PC-3 (cell line): ENCODE data around the gene FRMD4B. TPM values are rescaled to one million over a fixed set of nuclear protein-coding genes. Genes with fewer than 3 reads are reported as not detected.

Source experiments
- ATAC-seq: fragments of 200-7000 bp; cut with Tn5 transposase; 2 replicates; pipeline ENCODE4 v1.9.1; 2020; ENCODE audit warnings: mild to moderate bottlenecking, moderate library complexity
- BruUV-seq: library from RNA; stranded (reverse); fragments of 400-500 nt; replicated peaks from 2 replicates; lab custom pipeline; 2021; lab: Mats Ljungman, UMichigan
- CTCF ChIA-PET: fragments of 300-600 bp; sonication (Branson Sonifier 250); formaldehyde crosslinking; loops from one replicate; lab custom pipeline; 2022; ENCODE audit warnings: antibody characterized with exemption; lab: Charles Lee
- POLR2A ChIA-PET: fragments of 300-600 bp; sonication (Branson Sonifier 250); formaldehyde crosslinking; loops from one replicate; lab custom pipeline; 2022; ENCODE audit warnings: antibody characterized with exemption; ENCODE audit not compliant: unreplicated experiment; lab: Charles Lee
- DNase-seq: peaks from one replicate; pipeline ENCODE4 v3.0.0-alpha.2; 2015
- H2AFZ ChIP-seq: fragments of 300-600 bp; sonication (generic); 2 replicates; pipeline ENCODE4 v1.6.0; 2016; ENCODE audit warnings: antibody characterized with exemption, low read length
- H3F3A ChIP-seq: fragments of 300-600 bp; sonication (generic); one replicate; pipeline ENCODE4 v1.6.0; 2017; ENCODE audit warnings: antibody characterized with exemption, low read length, control low read depth, mild to moderate bottlenecking; ENCODE audit not compliant: unreplicated experiment
- H3K27ac ChIP-seq: fragments of 300-600 bp; sonication (generic); 2 replicates; pipeline ENCODE4 v1.5.1; 2016; ENCODE audit warnings: mild to moderate bottlenecking, low read length
- H3K27me3 ChIP-seq: fragments of 300-600 bp; sonication (generic); 2 replicates; pipeline ENCODE4 v1.6.1; 2016; ENCODE audit warnings: low read length, mixed read lengths
- H3K36me3 ChIP-seq: fragments of 300-600 bp; sonication (generic); 2 replicates; pipeline ENCODE4 v1.6.1; 2016; ENCODE audit warnings: low read depth, mixed run types, low read length, mixed read lengths
- H3K4me1 ChIP-seq: fragments of 300-600 bp; sonication (generic); 2 replicates; pipeline ENCODE4 v1.5.1; 2016; ENCODE audit warnings: low read length; ENCODE audit not compliant: insufficient read depth
- H3K4me2 ChIP-seq: fragments of 300-600 bp; sonication (generic); 2 replicates; pipeline ENCODE4 v1.6.0; 2016; ENCODE audit warnings: low read length
- H3K4me3 ChIP-seq: fragments of 300-600 bp; sonication (generic); 2 replicates; pipeline ENCODE4 v1.5.1; 2016; ENCODE audit warnings: mild to moderate bottlenecking, low read length, mixed read lengths
- H3K79me2 ChIP-seq: fragments of 300-600 bp; sonication (generic); 2 replicates; pipeline ENCODE4 v1.6.1; 2017; ENCODE audit warnings: low read length, mixed read lengths
- H3K9ac ChIP-seq: fragments of 300-600 bp; sonication (generic); 2 replicates; pipeline ENCODE4 v1.6.0; 2016; ENCODE audit warnings: mild to moderate bottlenecking, low read length
- H3K9me2 ChIP-seq: fragments of 300-600 bp; sonication (generic); replicated peaks from 2 replicates; pipeline ENCODE4 v1.6.1; 2016; ENCODE audit warnings: mixed run types, low read length, mixed read lengths
- H3K9me3 ChIP-seq: fragments of 300-600 bp; sonication (generic); 2 replicates; pipeline ENCODE4 v1.6.1; 2016; ENCODE audit warnings: low read length, mixed read lengths
- H4K20me1 ChIP-seq: fragments of 300-600 bp; sonication (generic); 2 replicates; pipeline ENCODE4 v1.6.1; 2016; ENCODE audit warnings: low read length, mixed read lengths
- CTCF ChIP-seq: fragments of 300-600 bp; sonication (generic); conservative IDR thresholded peaks from 2 replicates; pipeline ENCODE4 v1.5.1; 2017; ENCODE audit warnings: antibody characterized with exemption, low read depth, mild to moderate bottlenecking, low read length
- EZH2 ChIP-seq: fragments of 300-600 bp; sonication (generic); IDR thresholded peaks from one replicate; pipeline ENCODE4 v1.6.1; 2017; ENCODE audit warnings: antibody characterized with exemption, mild to moderate bottlenecking, low read length; ENCODE audit not compliant: unreplicated experiment
- EZH2phosphoT487 ChIP-seq: fragments of 300-600 bp; sonication (generic); IDR thresholded peaks from 2 replicates; pipeline ENCODE4 v1.6.1; 2018; ENCODE audit warnings: mild to moderate bottlenecking, antibody characterized with exemption, low read length, borderline replicate concordance
- intact Hi-C: fragments of 100-400 bp; cut with micrococcal nuclease; formaldehyde crosslinking; loops from 2 replicates; pipeline ENCODE4 v1.9.0; 2023
- total RNA-seq: library from RNA; depleted of rRNA; stranded (reverse); fragments of >200 nt; gene quantifications from 2 replicates; pipeline ENCODE4 v1.2.3, GENCODE V29; 2014

The FRMD4B gene
- total RNA-seq, 1 experiment from 2014 or later: 5.7 TPM

- CTCF ChIA-PET: no interaction called here
- POLR2A ChIA-PET: no interaction called here
- peaks cover 25% of the 10 kb centered on the region for H3K4me1 ChIP-seq
Observed at GRCh38 chr3:69290430-69290829, 95.5 kb downstream of the FRMD4B start.

GRCh38 chr3:69290006-69290405 lies 95.9 kb downstream of the FRMD4B start:
- no peak for DNase-seq
- Histone ChIP-seq H3K27ac (no peak overlapping the region), H3K36me3 (no peaks in the 10 kb centered on the region), H3K4me1 (peaks cover 25% of the 10 kb centered on the region), H3K4me3 (no peak overlapping the region), H2AFZ (no peak overlapping the region), H3K9me2 (no peaks in the 10 kb centered on the region), H3K9me3 (no peaks in the 10 kb centered on the region), H3K9ac (no peak overlapping the region), H4K20me1 (no peaks in the 10 kb centered on the region), H3K27me3 (no peaks in the 10 kb centered on the region), H3K4me2 (no peak overlapping the region), H3K79me2 (no peaks in the 10 kb centered on the region), H3F3A (no peaks in the 10 kb centered on the region)
- ChIA-PET CTCF (no interaction called here), POLR2A (no interaction called here)
- BruUV-seq: no TSS peak
- no peak for TF ChIP-seq CTCF
- no peak for TF ChIP-seq EZH2phosphoT487
- TF ChIP-seq EZH2: no peak
- intact Hi-C loops: no loop called here
- ATAC-seq: no peak

More at GRCh38 chr3:69290430-69290829, 95.5 kb downstream of the FRMD4B start:
- H3K4me2 ChIP-seq: no peak overlapping the region
- no peaks in the 10 kb centered on the region for H3F3A ChIP-seq
- no peak overlapping the region for H3K27ac ChIP-seq
- no peak for DNase-seq
- H3K36me3 ChIP-seq: no peaks in the 10 kb centered on the region
- H3K79me2 ChIP-seq: no peaks in the 10 kb centered on the region
- H3K4me3 ChIP-seq: no peak overlapping the region
- TF ChIP-seq EZH2phosphoT487 (no peak), CTCF (no peak), EZH2 (no peak)
- H3K9me3 ChIP-seq: no peaks in the 10 kb centered on the region
- H3K9ac ChIP-seq: no peak overlapping the region
- intact Hi-C loops: no loop called here
- no peaks in the 10 kb centered on the region for H3K9me2 ChIP-seq
- no peak overlapping the region for H2AFZ ChIP-seq
- BruUV-seq: no TSS peak
- ATAC-seq: no peak
- H4K20me1 ChIP-seq: no peaks in the 10 kb centered on the region
- no peaks in the 10 kb centered on the region for H3K27me3 ChIP-seq

GRCh38 chr3:69288161-69288895 lies 97.6 kb downstream of the FRMD4B start:
- Histone ChIP-seq H3K9me2 (no peaks in the 10 kb centered on the region), H3F3A (no peaks in the 10 kb centered on the region), H4K20me1 (no peaks in the 10 kb centered on the region), H3K4me3 (no peak overlapping the region), H3K9me3 (no peaks in the 10 kb centered on the region), H3K4me1 (peaks cover 13% of the 10 kb centered on the region; the same call in 1 of the 2 replicates), H3K27me3 (no peaks in the 10 kb centered on the region), H3K9ac (no peak overlapping the region), H3K27ac (peak overlapping the region; percentile 43; the same call in 1 of the 2 replicates), H3K4me2 (no peak overlapping the region), H2AFZ (no peak overlapping the region), H3K79me2 (no peaks in the 10 kb centered on the region), H3K36me3 (no peaks in the 10 kb centered on the region)
- ATAC-seq (no peak), DNase-seq (no peak)
- ChIA-PET CTCF (no interaction called here), POLR2A (no interaction called here)
- BruUV-seq: no TSS peak
- TF ChIP-seq EZH2phosphoT487: no peak
- no peak for TF ChIP-seq CTCF
- no peak for TF ChIP-seq EZH2
- intact Hi-C loops: no loop called here
